Motor neuron (in vitro differentiated cells): ENCODE results near the gene SYT12. TPM values are rescaled to one million over a fixed set of nuclear protein-coding genes. Genes with fewer than 3 reads are reported as not detected.
"Not testable (repeated sequence)": the region's sequence is repeated elsewhere in the genome, so short reads cannot be mapped to it uniquely, and the experiment has no call there.

Experiments used
- ATAC-seq, 8 experiments: fragments of 200-7000 bp; cut with Tn5 transposase; replicated peaks in 6 of 8; 2 replicates each; pipeline ENCODE4 v1.8.0; 2021; ENCODE audit warnings: mild to moderate bottlenecking in 8 of 8, moderate library complexity in 8 of 8
- H3K27ac ChIP-seq, 2 donors: fragments of 250-450 bp; sonication (Bioruptor Pico); 2 replicates each; pipeline ENCODE4 v1.9.0; 2021; ENCODE audit warnings: antibody characterized with exemption in 2 of 2, mild to moderate bottlenecking in 2 of 2, moderate library complexity in 1 of 2
- H3K4me1 ChIP-seq, 2 donors: fragments of 250-450 bp; sonication (Bioruptor Pico); replicated peaks in 1 of 2; 2 replicates each; pipeline ENCODE4 v1.6.1; 2021; ENCODE audit warnings: antibody characterized with exemption in 2 of 2, mild to moderate bottlenecking in 2 of 2, moderate library complexity in 1 of 2
- H3K4me3 ChIP-seq, 5 donors: fragments of 250-450 bp; sonication (Bioruptor Pico); 2 replicates each; pipeline ENCODE4 v1.9.0; 2021; ENCODE audit warnings: antibody characterized with exemption in 5 of 5, mild to moderate bottlenecking in 5 of 5, moderate library complexity in 4 of 5
- WGBS, 10 experiments: fragments of 450-650 bp; shearing (Covaris generic); methylation state at CpG; one replicate each; pipeline ENCODE4 v1.0.0; 2022; 5-methylcytosine and 5-hydroxymethylcytosine counted together
- in situ Hi-C, 9 experiments: fragments of 400-800 bp; cut with MboI; loops; one replicate each; pipeline ENCODE4 v1.15.0; 2021; ENCODE audit warnings: low sequenced_read_pairs in 9 of 9, low pct_unique_long_range_greater_than_20kb in 2 of 9; ENCODE audit not compliant: unreplicated experiment in 9 of 9
- total RNA-seq, 8 experiments: library from RNA; unstranded; fragments of 300-600 nt; gene quantifications; 2 replicates each; pipeline versions ENCODE4 v1.2.3 to v1.2.4, GENCODE V29; 2022

The SYT12 gene
- total RNA-seq, 8 experiments from 2014 or later: 0.40 to 4.8 (median 2.0) TPM

DNA sequence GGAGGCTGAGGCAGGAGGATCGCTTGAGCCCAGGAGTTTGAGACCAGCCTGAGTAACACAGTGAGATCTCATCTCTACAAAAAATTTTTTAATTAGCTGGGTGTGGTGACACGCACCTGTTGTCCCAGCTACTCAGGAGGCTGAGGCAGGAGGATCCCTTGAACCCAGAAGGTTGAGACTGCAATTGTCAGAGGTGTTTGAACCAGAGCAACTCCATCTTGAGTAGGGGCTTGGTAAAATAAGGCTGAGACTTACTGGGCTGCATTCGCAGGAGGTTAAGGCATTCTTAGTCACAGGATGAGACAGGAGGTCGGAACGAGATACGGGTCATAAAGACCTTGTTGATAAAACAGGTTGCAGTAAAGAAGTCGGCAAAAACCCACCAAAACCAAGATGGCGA lies 17.7 kb upstream of the SYT12 start:
- H3K27ac ChIP-seq, ATAC-seq, in situ Hi-C loops, H3K4me3 ChIP-seq: not testable (repeated sequence)
- H3K4me1 ChIP-seq: peaks cover 12 to 20% of the 10 kb centered on the region in 2 donors
- WGBS, 10 experiments: 73 to 100% (median 86%) methylated on average over 2 to 7 of the region's 8 CpGs; no CpG with 5 or more reads in 1 of the 10 experiments

DNA sequence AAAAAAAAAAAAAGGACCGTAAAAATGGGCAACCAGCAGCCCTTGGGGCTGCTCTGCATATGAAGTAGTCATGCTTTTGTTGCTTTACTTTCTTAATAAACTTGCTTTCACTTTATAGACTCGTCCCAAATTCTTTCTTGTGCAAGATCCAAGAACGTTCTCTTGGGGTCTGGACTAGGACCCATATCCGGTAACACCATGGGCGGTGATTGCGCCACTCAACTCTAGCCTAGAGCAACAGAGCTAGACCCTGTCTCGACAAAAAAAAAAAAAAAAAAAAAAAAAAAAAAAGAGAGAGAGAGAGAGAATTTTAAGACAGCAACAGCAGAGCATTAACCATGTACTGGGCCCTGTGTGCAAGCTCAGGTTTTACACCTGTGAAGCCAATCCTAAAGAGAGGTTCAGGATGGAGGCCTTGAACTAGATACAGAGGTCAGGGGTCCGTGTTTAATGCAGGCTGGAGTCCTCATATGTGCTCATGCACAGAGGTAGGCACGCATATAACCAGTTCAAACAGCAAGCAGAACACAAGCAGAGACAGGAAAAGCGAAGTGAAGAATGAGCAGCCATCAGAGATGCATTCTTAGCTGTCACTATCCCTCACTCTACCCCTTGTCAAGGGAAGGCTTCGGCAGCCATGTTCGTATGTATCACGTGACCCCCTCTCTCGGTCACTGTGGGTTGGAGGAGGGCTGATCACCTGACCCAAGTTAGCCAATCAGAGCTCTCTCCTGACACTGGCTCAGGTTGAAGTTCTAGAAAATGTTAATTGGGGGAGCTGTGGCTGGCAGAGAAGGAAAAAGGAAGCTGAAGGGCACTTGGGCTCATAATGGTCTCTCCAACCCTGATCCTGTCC lies 16.7 kb upstream of the SYT12 start:
- Histone ChIP-seq H3K4me3 (no peak overlapping the region), H3K4me1 (peaks cover 12 to 20% of the 10 kb centered on the region in 2 donors), H3K27ac (no peak overlapping the region)
- 61 to 100% (median 83%) methylated on average over 4 to 11 of the region's 14 CpGs; no CpG with 5 or more reads in 1 of the 10 experiments for WGBS, 10 experiments
- in situ Hi-C loops: no loop called here
- peak in 6 of 8 experiments; percentile 44 to 93 (median 82) for ATAC-seq

DNA sequence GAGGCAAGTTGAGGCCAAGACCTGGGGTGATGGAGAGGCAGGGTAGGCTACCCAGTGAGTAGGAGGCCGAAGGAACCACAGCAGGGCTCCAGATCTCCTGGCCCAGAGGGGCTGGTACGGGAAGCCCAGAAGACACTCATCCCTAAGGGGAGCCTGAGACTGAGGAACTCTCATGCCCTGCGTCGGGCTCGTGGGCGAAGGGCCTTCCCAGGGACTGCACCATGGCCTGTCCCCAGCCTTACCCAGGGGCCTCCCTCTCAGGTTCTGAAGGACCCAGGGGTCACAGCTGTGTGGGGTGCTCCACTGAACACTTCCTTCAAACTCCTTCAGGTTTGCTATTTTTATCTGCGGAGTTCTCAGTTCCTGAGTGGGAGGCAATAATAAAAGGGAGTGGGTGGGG lies 15.8 kb upstream of the SYT12 start:
- peak in 1 of 8 experiments; percentile 4 for ATAC-seq
- no peak overlapping the region for H3K27ac ChIP-seq
- in situ Hi-C loops: no loop called here
- H3K4me3 ChIP-seq: no peak overlapping the region
- H3K4me1 ChIP-seq: peaks cover 12 to 17% of the 10 kb centered on the region in 2 donors
- 80 to 100% (median 100%) methylated on average over 1 to 3 of the region's 7 CpGs; no CpG with 5 or more reads in 3 of the 10 experiments for WGBS, 10 experiments

DNA sequence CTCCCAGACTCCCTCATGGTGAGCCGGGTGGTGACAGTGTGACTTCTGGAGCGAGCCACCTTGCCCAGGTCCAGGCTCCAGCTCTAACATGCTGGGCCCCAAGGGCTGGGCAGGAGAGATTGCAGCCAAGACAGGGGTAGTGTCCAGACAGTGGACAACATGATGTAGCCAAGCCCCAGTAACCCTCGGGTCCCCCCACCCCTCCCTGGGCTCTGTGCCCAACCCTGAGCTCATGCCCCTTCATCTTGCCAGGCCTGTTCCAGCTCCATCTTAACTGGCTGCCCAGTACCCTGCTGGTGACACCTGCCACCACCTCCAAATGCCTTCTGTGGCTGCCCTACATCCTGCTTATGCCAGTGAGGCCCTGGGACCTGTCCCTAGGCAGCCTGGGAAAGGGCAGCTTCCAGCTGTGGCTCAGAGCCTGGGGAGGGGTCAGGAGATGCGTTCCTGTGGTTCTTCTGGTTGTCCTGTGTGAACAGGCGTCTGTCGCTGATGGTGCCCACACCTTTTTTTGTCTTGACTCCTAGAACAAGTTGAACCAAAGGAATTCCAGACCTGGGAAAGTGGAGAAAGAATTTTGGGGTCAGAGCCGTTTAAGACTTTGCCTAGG lies 12.5 kb upstream of the SYT12 start:
- H3K4me1 ChIP-seq: peaks cover 5 to 14% of the 10 kb centered on the region in 2 donors
- WGBS, 10 experiments: 50 to 86% (median 79%) methylated on average over 1 to 4 of the region's 7 CpGs; no CpG with 5 or more reads in 5 of the 10 experiments
- no peak overlapping the region for H3K4me3 ChIP-seq
- H3K27ac ChIP-seq: no peak overlapping the region
- in situ Hi-C loops: no loop called here
- ATAC-seq: no peak

DNA sequence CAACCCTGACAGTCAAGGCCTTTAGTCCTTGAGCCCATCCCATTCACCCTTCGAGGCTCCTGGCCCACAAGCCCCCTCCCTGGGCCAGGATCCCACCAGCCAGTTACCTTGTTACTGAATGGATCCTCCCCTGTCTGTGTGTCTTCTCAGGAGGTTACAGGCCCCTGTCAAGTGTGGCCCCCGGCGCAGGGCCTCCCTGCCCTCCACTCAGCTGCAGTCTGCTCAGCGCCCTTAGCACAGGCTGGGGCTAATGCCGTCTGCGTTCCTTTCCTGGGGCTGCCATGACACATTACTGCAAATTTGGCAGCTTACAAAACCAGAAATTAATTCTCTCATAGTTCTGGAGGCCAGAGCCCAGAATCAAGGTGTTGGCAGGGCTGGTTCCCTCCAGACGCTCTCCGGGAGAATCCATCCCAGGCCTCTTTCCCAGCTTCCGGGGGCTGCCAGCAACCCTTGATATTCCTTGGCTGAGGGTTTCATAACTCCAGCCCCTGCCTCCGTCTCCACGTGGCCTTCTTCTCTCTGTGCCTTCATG lies 9.4 kb upstream of the SYT12 start:
- in situ Hi-C loops: no loop called here
- H3K4me1 ChIP-seq: peaks cover 0 to 7% of the 10 kb centered on the region in 2 donors
- no peak overlapping the region for H3K27ac ChIP-seq
- H3K4me3 ChIP-seq: no peak overlapping the region
- no peak for ATAC-seq
- WGBS, 10 experiments: 68 to 100% (median 88%) methylated on average over 2 to 11 of the region's 11 CpGs; no CpG with 5 or more reads in 2 of the 10 experiments

DNA sequence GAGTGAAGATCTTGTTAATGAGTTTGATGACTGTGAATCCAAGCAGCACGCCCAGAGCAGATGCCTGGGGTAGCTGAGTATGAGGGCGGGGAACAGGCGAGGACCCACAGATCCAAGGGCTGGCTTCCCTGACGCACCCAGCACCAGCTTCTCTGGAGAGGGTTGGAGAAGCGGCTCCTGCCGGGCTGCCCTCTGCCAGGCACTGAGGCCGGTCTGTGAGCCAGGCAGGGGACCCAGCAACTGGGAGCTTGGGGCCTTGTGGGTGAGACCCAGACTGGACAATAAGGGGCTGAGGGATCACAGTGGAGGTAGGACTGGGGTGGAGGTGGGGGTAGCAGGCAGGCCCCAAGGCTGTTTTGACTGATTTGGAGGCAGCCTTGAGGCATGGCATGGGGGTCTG lies 8.6 kb upstream of the SYT12 start:
- in situ Hi-C loops: no loop called here
- 80 to 100% methylated on average over 1 of the region's 7 CpGs; no CpG with 5 or more reads in 8 of the 10 experiments for WGBS, 10 experiments
- peak in 2 of 8 experiments; percentile 17 to 85 for ATAC-seq
- Histone ChIP-seq H3K4me3 (no peak overlapping the region), H3K27ac (no peak overlapping the region), H3K4me1 (peaks cover 0 to 7% of the 10 kb centered on the region in 2 donors)

DNA sequence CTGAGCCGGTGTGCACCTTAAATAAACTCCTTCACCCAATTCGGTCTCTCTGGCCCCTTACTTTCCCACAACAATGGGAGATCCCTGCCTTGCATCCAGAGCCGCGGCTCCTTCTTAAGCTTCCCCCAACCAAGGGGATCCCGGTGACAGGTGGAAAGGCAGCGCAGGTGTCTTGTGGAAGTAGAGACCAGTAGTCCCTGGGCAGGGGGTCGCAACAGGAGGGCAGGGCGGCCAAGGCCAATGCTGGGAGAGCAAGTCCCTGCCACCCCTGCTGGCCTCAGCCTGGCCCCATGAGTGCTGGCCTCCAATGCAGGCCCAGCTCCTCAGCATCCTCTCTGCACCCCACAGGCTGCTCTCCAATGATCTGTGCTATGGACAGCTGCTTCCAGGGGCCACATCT lies 7.9 kb upstream of the SYT12 start:
- ATAC-seq: peak in 1 of 8 experiments; percentile 7
- Histone ChIP-seq H3K4me1 (peaks cover 0 to 7% of the 10 kb centered on the region in 2 donors), H3K4me3 (no peak overlapping the region), H3K27ac (no peak overlapping the region)
- 51 to 100% (median 67%) methylated on average over 2 to 4 of the region's 8 CpGs; no CpG with 5 or more reads in 5 of the 10 experiments for WGBS, 10 experiments
- in situ Hi-C loops: no loop called here

DNA sequence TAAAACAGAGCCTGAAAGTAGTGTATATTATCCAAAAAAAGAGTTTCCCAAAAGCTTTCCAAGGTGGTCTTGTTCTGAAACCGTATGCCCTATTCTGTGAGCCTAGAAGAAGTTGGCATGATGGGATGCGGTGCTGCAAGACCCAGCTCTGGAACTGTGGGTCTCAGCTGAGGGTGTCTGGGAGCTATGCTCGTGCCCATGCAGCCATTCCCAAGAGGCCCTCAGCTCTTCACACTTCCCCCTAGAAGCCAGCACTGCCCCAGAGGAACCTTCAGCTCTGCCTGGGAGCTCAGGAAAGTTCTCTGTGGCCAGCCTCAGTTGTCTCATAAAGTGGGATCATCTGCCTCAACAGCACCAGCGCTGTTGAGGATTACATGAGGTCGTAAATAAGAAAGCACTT lies 6.4 kb upstream of the SYT12 start:
- in situ Hi-C loops: no loop called here
- H3K4me3 ChIP-seq: no peak overlapping the region
- WGBS, 10 experiments: 60 to 100% (median 82%) methylated on average over 1 to 3 of the region's 5 CpGs; no CpG with 5 or more reads in 5 of the 10 experiments
- no peak overlapping the region for H3K27ac ChIP-seq
- H3K4me1 ChIP-seq: peaks cover 0 to 7% of the 10 kb centered on the region in 2 donors
- ATAC-seq: no peak

DNA sequence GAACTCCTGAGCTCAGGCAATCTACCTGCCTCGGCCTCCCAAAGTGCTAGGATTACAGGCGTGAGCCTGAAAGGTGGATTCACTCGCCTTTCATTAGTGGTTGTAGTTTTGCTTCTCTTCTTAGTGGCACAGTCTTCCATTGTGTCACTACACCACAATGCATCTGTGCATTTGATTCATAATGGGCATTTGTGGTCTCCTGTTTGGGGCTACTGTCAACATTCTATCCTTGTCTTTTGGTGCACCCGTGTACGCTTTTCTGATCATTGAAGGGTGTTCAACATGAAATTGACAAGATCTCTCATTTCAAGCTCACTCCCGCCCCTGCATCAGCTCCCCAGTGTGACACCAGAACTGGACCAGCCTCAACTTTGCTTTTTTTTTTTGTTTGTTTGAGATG lies 2.0 kb upstream of the SYT12 start:
- 82 to 100% (median 94%) methylated on average over 1 to 6 of the region's 6 CpGs; no CpG with 5 or more reads in 2 of the 10 experiments for WGBS, 10 experiments
- H3K27ac ChIP-seq: no peak overlapping the region
- in situ Hi-C loops: no loop called here
- H3K4me1 ChIP-seq: peaks cover 0 to 4% of the 10 kb centered on the region in 2 donors
- ATAC-seq: no peak
- H3K4me3 ChIP-seq: no peak overlapping the region

DNA sequence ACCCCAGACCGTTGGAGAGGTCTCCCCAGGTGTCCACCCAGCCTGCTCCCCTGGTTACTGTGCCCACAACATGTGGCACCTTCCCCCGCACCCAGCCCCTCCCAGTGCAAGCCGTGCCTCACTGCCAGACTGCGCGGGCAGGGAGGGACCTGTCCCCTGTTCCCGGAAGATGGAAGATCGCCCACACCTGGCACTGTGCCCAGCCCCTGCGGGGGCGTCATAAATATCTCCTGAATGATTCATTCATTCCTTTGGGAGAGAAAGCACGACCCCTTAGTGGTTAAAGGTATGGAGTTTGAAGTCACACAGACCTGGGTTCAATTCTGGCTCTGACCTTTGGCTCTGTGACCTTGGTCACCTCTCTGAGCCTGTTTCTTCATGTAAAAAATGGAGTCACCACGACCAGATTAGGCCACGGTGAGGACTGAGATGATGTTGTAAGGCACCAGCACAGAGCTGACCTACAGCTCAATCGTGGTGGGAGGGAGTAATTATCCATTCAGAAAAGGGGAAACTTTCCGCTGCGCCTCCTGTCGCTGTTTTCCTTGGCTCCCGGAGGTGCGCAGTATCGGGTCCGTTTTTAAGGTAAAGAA lies 497 bp upstream of the SYT12 start:
- H3K4me1 ChIP-seq: peaks cover 0 to 4% of the 10 kb centered on the region in 2 donors
- ATAC-seq: peak in 4 of 8 experiments; percentile 3 to 15 (median 4)
- peak overlapping the region; percentile 32 to 55 (median 34) for H3K4me3 ChIP-seq
- in situ Hi-C loops: no loop called here
- no peak overlapping the region for H3K27ac ChIP-seq
- WGBS, 10 experiments: 0 to 28% (median 20%) methylated on average over 2 to 10 of the region's 20 CpGs; no CpG with 5 or more reads in 6 of the 10 experiments

DNA sequence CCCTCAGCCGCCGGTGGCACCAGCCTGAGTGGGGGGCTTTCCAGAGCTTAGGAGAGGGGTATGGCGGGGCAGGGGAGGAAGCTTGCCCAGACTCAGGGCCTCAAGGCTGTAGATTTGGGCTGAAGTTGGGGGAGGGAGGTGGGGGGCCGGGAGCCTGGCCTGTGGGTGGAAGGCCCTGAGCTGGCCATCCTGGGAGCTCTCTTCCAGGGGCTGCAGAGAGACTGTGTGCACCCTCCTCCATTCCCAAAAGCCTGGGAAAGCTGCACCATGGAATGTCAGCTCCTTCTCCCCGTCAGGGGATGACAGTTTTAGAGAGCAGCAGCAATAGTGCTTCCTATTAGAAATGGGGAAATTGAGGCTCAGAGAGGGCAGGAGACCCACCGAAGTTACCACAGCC lies 1.0 kb downstream of the SYT12 start:
- Histone ChIP-seq H3K4me1 (peaks cover 0 to 4% of the 10 kb centered on the region in 2 donors), H3K27ac (no peak overlapping the region), H3K4me3 (peak overlapping the region in 3 of 5 donors; percentile 32 to 55 (median 38))
- 20 to 67% (median 62%) methylated on average over 1 to 2 of the region's 6 CpGs; no CpG with 5 or more reads in 7 of the 10 experiments for WGBS, 10 experiments
- in situ Hi-C loops: no loop called here
- no peak for ATAC-seq

DNA sequence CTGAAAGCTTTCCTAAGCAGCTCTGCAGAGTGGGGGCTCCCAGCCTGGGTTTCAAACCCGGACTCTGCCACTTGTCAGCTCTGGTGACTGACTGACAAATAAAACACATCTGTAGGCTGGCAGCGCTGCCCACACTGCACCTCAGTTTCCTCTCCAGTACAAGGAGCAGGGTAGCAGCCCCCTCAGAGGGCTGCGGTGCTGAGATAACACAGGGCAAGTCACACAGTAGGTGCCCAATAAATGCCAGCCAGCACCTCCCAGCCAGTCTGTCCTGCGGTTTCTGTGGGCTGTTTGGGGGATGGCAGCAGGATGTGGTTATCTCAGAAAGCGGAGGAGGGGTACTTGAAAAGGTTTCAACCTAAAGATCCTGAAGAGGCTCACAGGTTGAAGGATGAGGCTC lies 1.5 kb downstream of the SYT12 start:
- no peak overlapping the region for H3K27ac ChIP-seq
- in situ Hi-C loops: no loop called here
- WGBS, 10 experiments: 40 to 100% (median 93%) methylated on average over 1 to 2 of the region's 5 CpGs; no CpG with 5 or more reads in 5 of the 10 experiments
- ATAC-seq: no peak
- no peak overlapping the region for H3K4me3 ChIP-seq
- H3K4me1 ChIP-seq: peaks cover 0 to 4% of the 10 kb centered on the region in 2 donors
